GM18519 (cell line): ENCODE data around the gene LONRF2.

Experiments
- ATAC-seq: cut with Tn5 transposase; IDR thresholded peaks from one replicate; pipeline ENCODE4 v1.9.1; 2021; ENCODE audit warnings: mild to moderate bottlenecking, moderate library complexity; ENCODE audit not compliant: unreplicated experiment, low FRiP score

Gene LONRF2

DNA sequence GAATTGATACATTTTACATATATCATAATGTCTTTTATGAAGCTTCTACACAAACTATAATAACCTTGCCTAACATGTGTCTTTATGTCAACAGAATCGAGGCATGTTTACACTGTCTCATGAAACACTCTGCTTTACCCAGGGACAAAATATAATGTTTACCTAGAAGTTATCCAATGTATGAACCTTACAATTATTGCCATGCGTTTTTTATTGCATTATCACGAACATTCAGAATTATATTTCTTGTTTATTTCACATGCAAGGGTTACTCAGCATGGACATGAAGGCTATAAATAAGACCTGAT, 19.8 kb downstream of the LONRF2 start:
- ATAC-seq, result no peak

DNA sequence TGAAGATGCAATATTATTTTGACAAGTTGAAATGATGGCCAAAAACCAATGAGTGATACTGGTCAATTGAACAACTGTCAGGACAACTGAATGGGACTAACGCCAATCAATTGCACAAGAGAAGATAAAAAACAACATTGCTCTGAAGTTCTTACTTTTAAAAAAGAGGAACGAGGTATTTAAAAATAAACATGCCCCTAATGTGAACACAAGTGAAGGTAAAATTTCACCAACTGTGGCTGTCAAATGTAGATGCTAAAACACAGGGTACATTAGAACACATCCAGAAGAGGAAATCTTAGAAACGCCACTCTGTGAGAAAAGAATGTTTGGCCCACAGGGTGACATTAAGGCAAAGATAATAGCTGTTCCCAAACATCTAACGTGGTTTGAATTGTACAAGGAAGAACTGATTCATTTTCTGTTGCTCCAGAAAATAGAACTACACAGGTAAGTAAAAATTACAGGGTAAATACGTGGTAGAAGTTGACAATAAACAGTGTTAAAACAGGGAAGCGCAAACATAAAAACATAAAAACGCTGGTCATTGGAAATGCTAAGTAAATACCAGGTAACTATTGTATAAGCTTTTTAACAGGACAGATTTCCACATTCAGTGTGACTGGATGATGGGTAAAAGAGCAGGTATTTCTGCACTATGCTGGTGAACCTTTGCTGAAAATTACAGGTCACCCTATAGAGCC, 20.3 kb downstream of the LONRF2 start:
- no peak for ATAC-seq

DNA sequence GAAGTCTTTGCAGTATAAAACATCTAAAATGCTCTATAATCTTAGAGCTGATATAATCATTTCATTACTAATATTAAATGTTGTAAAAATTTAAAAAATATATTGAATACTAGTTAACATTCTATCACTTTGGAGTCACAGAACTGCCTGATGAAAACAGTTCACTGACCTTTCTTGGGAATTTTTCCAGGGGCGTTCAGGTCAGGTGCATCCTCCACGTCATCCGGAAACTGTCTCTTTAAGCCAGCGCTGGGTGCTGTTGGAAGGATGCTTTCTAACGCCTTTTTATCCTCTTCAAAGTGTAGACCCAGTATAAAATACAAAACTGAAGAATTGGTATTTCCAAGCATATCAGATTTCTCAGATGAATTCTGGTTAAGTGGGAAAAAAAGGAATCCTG, 22.8 kb downstream of the LONRF2 start:
- no peak for ATAC-seq

DNA sequence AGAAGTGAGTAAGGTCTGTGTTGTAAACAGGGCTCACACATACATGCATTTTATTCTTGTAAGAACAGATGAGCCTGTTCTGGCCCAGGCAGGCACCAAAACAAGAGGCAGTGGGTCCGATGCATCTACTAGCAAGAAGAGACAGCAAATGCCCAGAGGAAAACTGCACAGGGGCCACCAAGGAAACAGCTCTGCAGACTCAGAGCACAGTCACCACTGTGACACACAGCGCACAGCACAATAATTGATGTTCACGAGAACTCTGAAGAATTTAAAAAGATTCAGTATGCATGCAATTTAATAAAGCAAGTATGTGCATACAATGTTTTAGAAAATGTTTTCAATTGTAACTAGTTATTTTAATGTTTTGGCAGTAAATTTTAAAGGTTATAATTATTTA, 24.8 kb downstream of the LONRF2 start:
- ATAC-seq, result no peak

DNA sequence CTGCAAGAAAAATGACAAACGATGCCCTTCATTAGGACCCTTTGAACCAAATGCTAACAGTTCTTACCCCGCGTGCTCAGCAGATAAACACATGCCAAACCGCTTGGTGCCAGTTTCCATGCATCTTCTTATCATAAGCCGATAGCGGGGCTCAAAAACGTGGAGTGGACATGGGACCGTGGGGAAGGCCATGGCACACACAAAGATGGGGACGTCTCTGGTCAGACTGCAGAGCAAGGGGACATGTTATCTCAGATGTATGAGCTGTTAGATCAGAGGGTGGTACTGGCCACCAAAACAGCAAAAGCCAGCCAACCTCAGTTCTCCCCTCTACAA, 28.2 kb downstream of the LONRF2 start:
- ATAC-seq, result no peak

DNA sequence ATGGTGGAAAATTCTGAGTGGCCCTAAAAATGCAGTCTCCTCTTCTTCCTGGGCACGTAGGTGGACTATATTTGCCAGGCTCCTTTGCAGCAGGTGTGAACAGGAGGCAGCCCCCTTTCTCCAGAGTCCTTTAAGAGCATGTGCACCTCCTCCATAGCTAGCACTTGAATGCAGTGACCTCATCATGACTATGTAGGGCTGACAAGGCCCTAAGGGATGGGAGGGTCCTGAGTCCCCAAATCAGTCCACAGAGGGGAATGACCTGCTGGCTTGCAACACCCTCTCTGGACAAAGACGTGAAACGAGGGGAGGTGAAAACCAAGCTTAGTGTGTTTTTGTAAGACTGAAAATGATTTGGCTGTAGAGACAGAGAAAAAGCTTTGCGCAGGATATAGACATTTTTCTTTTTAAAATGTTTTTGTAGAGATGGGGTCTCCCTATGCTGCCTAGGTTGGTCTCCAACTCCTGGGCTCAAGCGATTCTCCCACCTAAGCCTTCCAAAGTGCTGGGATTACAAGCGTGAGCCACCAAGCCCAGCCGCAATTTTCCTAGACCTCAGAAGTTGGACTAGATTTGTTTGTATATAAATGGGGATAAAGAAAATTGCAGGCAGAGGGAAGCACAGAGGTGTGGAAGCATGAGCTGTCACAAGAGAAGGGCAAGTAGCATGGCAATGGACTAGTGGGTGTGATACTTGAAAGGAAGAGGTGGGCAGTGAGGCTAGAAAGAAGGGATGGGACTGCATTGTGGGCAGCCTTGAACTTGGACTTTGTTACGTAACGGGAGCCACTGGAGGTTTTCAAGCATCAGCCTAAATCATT, 28.8 kb downstream of the LONRF2 start:
- no peak for ATAC-seq

DNA sequence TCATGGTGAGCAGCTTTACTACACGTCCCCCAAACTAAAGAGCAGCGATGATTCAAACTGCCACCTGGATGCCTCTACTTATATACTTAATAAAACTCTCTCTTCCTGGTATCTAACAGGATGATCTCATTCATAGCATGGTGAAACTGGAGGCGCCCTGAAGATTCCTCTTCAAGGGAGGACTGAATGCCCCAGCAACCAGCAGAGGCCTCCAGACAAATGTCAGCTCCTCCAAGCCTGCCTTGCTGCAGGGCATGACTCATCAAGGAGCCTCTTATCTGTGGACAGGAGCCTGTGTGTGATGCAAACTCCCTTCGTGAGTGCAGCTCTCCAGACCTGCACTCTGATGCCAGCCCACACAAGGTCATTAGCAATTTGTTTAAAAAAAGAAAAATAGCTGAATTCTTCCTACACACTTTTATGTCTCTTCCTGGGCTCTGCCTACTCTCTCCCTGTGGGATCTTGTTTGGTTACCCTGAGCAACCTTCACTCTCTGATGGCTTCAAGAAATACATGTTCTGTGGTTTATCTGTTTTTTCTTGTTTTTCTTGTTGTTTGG, 30.2 kb downstream of the LONRF2 start:
- ATAC-seq, result no peak

DNA sequence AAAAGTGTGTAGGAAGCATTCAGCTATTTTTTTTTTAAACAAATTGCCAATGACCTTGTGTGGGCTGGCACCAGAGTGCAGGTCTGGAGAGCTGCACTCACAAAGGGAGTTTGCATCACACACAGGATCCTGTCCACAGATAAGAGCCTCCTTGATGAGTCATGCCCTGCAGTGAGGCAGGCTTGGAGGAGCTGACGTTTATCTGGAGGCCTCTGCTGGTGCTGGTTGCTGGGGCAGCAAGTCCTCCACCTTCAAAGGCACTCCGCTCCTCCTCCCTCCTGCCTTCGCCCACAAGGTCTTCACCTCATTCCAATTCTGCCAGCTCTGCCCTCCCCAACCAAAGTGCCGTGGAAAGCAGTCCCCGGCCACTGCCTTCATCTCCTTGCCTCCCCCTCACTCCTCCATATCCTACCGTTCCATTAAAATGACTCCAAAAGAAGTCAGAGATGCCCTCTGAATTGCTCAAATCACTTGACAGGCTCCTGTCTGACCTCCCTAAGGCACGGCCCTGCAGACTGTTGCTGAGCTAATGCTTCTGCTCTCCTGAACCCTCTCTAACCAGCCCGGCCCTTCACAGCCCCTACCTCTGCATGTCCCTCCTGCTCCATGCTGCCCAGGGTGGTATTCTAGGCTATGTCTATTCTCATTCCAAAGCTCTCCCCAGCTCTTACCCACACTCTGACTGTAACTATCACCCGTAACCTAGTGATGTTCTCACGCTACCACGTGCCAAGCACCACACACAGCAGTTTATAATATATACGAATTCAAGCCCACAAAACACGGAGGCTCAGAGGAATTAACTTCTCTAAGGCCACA, 30.9 kb downstream of the LONRF2 start:
- ATAC-seq, result no peak

DNA sequence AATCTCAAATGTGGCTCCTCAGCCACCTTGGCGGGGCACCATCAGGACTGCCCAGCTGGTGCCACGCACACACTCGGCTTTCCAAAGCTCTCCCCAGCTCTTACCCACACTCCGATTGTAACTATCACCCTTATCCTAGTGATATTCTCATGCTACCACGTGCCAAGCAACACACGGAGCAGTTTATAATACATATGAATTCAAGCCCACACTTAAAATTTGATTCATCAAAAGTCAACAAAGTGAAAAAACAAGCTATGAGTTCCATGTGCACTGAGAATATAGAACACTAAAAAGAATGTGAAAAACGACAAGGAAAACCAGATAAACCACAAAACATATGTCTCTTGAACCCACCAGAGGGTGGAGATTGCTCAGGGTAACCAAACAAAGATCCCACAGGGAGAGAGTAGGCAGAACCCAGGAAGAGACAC, 31.6 kb downstream of the LONRF2 start:
- no peak for ATAC-seq

DNA sequence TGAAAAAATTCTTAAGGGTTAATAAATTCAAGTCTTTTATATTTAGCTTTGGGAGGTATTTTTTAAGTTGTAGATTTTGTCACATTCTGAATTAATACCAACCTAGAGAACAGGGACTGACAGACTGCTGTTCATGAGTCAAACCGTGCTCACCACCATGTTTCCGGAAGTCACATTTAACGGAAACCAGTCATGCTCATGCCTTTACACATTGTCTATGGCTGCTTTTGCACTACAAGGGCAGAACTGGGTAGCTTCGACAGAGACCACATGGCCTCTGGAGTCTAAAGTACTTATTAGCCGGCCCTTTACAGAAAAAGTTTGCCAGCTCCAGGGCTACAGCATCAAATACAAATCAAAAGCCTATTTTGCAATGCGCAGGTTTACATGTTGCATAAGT, 33.3 kb downstream of the LONRF2 start:
- ATAC-seq, result no peak

DNA sequence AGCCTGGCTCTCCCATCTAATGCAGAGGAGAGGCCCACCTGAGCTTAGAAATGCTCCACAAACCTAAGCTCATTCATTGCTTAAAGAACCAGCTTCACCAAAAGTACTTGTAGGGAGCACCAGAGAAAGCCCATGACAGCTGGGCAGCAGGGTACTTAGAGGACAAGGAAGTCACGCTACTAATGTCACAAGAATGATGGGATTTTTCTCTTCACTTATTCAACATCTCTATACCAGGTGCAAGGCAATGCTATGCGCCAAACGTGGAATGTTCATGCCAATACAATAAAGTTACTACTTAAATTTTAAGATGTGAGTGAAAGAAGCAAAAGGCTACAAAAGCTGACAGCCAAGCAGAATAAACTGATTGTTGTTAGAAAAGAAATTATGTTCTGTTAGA, 36.0 kb downstream of the LONRF2 start:
- no peak for ATAC-seq

DNA sequence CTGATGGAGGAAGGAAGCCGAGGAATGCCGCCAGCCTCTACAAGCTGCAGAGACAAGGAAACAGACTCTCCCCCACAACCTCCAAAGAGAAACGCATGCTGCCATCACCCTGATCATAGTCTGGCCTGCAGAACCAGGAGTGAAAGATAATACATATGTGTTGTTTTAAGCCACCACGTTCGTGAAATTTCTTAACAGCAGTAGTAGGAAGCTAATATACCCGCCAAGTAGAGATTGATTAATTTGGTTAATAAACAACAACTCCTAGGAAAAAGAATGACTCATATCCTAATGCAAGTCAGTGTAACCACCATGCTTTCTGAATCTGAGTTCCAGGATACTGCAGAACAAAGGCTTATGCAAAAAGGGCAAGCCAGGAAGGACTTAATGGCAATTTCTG, 36.6 kb downstream of the LONRF2 start:
- ATAC-seq, result no peak

DNA sequence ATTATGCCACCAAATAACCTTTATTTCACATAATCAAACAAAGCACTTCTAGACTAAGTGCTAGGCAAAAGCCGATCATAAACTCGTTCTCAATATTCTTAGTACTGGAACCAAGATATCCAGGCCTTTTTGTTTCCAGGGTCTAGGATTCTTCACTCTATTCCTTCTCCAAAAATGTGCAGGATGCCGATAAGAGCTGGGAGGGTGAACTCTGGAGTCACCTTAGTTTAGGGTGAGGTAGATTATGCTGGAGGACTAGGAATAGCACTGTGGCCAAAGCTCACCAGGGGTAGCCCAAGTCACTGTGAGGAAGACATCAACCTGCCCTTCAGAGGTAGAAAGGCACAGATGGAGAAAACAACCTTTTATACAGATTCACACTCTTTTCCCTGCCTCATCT, 37.3 kb downstream of the LONRF2 start:
- ATAC-seq, result no peak

DNA sequence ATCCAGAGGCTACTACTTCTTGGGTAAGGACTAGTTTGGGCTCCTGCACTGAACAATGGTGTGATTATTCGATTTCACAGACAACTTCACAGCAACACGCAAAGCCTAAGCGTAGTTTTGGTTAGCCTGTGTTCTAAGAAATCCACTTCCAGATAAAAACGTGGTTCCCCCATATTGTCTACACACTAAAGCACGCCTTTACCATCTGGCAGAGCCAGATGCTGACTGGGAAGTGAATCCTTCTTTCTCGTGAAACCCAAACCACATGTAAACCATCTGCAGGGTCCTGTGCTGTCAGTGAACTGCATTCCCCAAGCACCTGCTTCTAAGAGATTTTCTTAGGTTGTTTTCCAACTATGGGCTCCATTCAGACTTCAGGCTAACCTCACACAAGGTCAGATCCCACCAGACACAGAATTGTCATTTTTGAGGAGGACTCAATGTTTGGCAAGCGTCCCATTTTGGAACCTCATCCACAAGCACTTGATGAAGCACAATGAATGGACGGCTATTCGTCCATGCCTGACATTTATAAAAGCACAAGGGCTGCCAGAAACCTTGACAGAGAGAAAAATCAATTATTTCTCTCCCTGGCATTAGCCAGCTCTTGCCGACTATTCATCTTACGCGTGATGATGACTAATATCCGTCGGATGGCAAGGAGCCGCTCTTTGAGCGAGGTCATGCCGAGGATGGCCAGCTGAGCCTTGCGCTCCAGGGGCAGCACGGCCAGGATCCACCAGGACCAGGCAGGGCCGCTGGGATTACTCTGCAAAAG, 38.4 kb downstream of the LONRF2 start:
- no peak for ATAC-seq

DNA sequence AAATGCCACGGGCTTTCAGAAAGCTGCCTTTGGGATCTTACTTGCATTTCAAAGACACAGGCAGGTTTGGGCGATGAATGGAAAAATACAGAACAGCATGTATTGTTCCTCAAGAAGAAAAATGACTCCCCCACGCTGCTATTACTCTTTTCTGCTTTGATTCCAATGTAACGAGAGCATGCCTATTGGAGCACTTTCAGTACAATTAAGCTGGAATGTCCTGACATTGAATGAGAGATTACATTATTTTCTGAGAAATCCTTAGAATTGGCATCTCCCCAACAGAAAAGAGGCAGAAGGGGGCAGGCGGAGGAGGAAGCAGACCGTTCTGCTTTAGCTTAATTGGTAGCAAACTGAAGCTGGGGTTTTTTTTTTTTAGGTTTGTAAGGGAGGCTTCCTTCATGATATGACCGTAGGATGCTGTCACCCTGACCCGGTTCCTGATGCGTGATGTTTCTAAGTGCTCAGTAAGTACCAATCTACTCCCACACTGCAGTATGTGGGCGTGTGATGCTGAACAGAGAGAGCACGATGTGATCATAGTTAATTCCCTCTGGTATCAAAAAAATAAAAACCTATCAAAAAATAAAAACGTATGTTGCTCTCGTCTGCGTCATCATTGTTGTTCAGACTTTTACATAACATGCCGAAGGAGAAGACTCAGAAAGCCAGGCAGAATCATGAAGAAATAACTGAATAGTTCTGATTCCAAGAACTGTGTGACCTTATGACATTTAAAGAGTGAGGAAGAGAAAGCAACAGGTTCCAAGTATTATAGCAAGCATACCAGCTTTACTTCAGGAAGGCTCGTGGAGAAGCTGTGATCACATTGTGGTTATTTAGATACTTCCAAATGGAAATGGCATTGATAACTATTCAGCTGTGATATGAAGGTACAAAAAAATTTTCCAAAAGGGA, 40.5 kb downstream of the LONRF2 start:
- no peak for ATAC-seq

DNA sequence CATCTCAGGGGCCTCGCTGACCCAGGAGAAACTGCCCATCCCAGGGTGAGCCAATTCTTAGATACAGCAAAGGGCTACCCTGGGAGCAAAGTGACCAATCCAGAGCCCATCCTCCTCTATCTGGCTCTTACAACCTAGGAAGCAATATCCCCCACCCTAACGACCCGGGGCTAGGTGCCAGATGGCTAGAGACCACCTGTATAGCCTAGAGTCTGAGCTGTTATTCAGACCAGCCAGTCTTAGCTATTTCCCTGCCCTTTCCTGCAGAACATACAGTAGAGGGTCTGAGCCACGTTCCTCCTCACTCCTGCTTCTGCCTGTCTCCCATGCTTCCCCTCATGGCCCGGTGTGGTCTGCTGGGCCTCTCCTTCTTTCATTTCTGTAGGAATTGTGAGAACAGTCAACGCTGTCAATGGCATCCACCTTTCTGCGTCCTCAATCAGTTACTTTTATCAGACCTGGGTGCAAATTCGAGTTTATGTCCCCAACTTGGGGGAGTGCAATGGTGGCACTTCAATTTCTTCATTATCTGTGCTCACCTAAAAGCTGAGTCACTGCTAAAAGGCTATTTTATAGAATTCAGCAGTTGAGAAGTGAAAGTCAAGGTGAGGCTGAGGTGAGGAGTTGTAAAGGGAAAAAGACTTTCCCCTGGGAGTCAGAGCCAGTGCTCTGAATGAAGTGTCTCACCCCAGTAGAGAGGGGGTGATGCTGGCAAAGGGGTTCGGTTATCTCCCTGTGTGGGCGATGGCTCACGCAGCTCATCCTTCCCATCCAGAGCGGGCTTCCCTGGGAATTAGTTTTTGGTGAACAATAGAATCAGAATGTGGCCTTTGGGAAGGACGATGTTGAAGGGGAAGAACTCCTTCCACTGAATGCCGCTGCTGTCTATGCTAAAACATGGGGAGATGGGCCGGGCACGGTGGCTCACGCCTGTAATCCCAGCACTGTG, 42.4 kb downstream of the LONRF2 start:
- no peak for ATAC-seq

DNA sequence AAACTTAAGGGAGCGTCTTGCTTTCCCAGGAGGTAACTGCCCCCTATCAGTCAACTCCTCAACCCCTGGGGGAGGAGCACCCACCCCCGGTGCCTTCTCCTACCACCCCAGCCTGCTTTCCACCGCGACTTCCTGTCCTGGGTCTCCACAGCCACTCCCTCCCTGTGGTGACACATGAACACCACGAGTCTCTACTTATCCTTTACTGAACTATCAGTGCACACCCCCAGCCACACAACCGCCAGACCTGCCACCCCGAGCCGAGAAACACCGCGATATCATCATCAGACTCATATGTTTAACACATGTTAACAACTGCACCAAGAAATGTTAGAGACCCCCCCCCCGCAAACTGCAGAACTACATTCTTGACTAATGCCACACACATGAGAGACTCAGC, 43.3 kb downstream of the LONRF2 start:
- ATAC-seq, result no peak

DNA sequence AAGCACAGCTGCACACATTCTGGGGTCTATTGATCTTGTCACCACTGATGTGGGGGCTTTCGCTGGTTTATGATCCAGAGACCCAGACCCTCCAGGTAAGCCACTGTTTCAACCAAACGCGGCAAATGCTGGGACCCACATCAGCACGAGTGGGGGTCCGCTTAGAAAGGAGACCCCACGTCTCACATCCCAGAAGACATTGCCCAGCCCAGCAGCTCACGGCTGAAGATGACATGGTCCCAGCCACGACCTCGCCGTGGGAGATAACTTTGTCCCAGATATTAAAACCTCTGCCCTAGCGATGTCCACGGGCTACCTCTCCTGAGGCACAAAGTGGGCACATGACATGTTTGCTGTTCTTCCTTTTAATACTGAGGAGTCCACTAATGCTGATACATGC, 43.8 kb downstream of the LONRF2 start:
- ATAC-seq, result no peak
